HEK293 (cell line): ENCODE results near the gene SLC6A15.

Experiments
- CTCF ChIA-PET: fragments of 350-600 bp; formaldehyde crosslinking; extraction: SDS; loops from one replicate; lab custom pipeline; 2021; ENCODE audit warnings: antibody characterized with exemption; lab: Yijun Ruan, JAX
- POLR2A ChIA-PET: fragments of 300-600 bp; formaldehyde crosslinking; extraction: SDS; loops from one replicate; lab custom pipeline; 2020; ENCODE audit warnings: antibody characterized with exemption, inconsistent platforms; lab: Yijun Ruan, JAX
- H3K27ac ChIP-seq: fragments of 200-500 bp; sonication (Bioruptor generic); 2 replicates; pipeline ENCODE4 v1.5.1; 2014; ENCODE audit warnings: low read depth, low read length, control low read depth, inconsistent platforms; ENCODE audit errors: extremely low read depth
- H3K36me3 ChIP-seq, 2 experiments: fragments of 200-500 bp in 1 of 2; sonication (Bioruptor generic) in 1 of 2; 1 replicate in 1 of 2; 2 replicates in 1 of 2; pipeline ENCODE4 v1.5.1; 2014 to 2017; ENCODE audit warnings: inconsistent platforms in 2 of 2, low read length in 2 of 2; ENCODE audit not compliant: control insufficient read depth in 2 of 2, insufficient read depth in 1 of 2
- H3K4me1 ChIP-seq: fragments of 200-500 bp; sonication (Bioruptor generic); 2 replicates; pipeline ENCODE4 v1.5.1; 2014; ENCODE audit warnings: mild to moderate bottlenecking, low read length, inconsistent platforms; ENCODE audit not compliant: control insufficient read depth, insufficient read depth
- H3K4me3 ChIP-seq: 2 replicates; pipeline ENCODE4 v1.5.1; 2011; ENCODE audit warnings: low read depth, mild to moderate bottlenecking, control low read depth, low read length, moderate library complexity
- H3K9me3 ChIP-seq: fragments of 200-500 bp; sonication (Bioruptor generic); 2 replicates; pipeline ENCODE4 v1.5.1; 2014; ENCODE audit warnings: low read depth, low read length, inconsistent platforms; ENCODE audit not compliant: control insufficient read depth, insufficient read depth
- ATF2 ChIP-seq: fragments of 450-650 bp; formaldehyde crosslinking; IDR thresholded peaks from 2 replicates; pipeline ENCODE4 v1.5.1; 2016; ENCODE audit warnings: missing biosample characterization, missing genetic modification characterization, low read depth
- BCL11A ChIP-seq: fragments of 450-650 bp; formaldehyde crosslinking; IDR thresholded peaks from 2 replicates; pipeline ENCODE4 v1.5.1; 2016; ENCODE audit warnings: low read depth, missing biosample characterization, missing genetic modification characterization
- FEZF1 ChIP-seq: fragments of 450-650 bp; formaldehyde crosslinking; IDR thresholded peaks from 2 replicates; pipeline ENCODE4 v1.5.1; 2016; ENCODE audit warnings: missing biosample characterization, missing genetic modification characterization
- HOXA7 ChIP-seq: sonication (generic); formaldehyde crosslinking; IDR thresholded peaks from 2 replicates; pipeline ENCODE4 v1.8.1; 2022; ENCODE audit warnings: missing genetic modification reagents, borderline replicate concordance
- INSM2 ChIP-seq: fragments of 450-650 bp; formaldehyde crosslinking; IDR thresholded peaks from 2 replicates; pipeline ENCODE4 v1.5.1; 2016; ENCODE audit warnings: missing biosample characterization, missing genetic modification characterization
- KLF10 ChIP-seq: fragments of 450-650 bp; IDR thresholded peaks from 2 replicates; pipeline ENCODE4 v1.5.1; 2018; ENCODE audit warnings: missing biosample characterization, mild to moderate bottlenecking, missing genetic modification characterization
- SALL2 ChIP-seq: fragments of 450-650 bp; formaldehyde crosslinking; IDR thresholded peaks from 2 replicates; pipeline ENCODE4 v1.5.0; 2017; ENCODE audit warnings: missing biosample characterization, mild to moderate bottlenecking, missing genetic modification characterization, borderline replicate concordance
- SCRT1 ChIP-seq: fragments of 450-650 bp; formaldehyde crosslinking; IDR thresholded peaks from 2 replicates; pipeline ENCODE4 v1.5.1; 2016; ENCODE audit warnings: missing biosample characterization, missing genetic modification characterization, borderline replicate concordance
- SP7 ChIP-seq: fragments of 450-650 bp; formaldehyde crosslinking; IDR thresholded peaks from 2 replicates; pipeline ENCODE4 v1.5.1; 2016; ENCODE audit warnings: missing biosample characterization, missing genetic modification characterization
- ZBTB11 ChIP-seq: fragments of 450-650 bp; formaldehyde crosslinking; conservative IDR thresholded peaks from 2 replicates; pipeline ENCODE4 v1.5.1; 2016; ENCODE audit warnings: low read depth, missing biosample characterization, missing genetic modification characterization
- ZBTB20 ChIP-seq: fragments of 450-650 bp; formaldehyde crosslinking; IDR thresholded peaks from 2 replicates; pipeline ENCODE4 v1.5.1; 2016; ENCODE audit warnings: missing biosample characterization, missing genetic modification characterization
- ZNF10 ChIP-seq: fragments of 450-650 bp; formaldehyde crosslinking; IDR thresholded peaks from 2 replicates; pipeline ENCODE4 v1.5.1; 2017; ENCODE audit warnings: missing biosample characterization, missing genetic modification characterization
- ZNF324 ChIP-seq: fragments of 450-650 bp; formaldehyde crosslinking; IDR thresholded peaks from 2 replicates; pipeline ENCODE4 v1.5.1; 2016; ENCODE audit warnings: missing biosample characterization, missing genetic modification characterization
- ZNF366 ChIP-seq: fragments of 450-650 bp; formaldehyde crosslinking; conservative IDR thresholded peaks from 2 replicates; pipeline ENCODE4 v1.5.1; 2016; ENCODE audit warnings: missing biosample characterization, missing genetic modification characterization
- ZNF391 ChIP-seq: fragments of 450-650 bp; formaldehyde crosslinking; IDR thresholded peaks from 2 replicates; pipeline ENCODE4 v1.5.1; 2016; ENCODE audit warnings: low read depth, missing biosample characterization, missing genetic modification characterization, borderline replicate concordance
- ZNF394 ChIP-seq: fragments of 450-650 bp; formaldehyde crosslinking; IDR thresholded peaks from 2 replicates; pipeline ENCODE4 v1.5.1; 2016; ENCODE audit warnings: missing biosample characterization, missing genetic modification characterization, mild to moderate bottlenecking, moderate library complexity, borderline replicate concordance
- ZNF473 ChIP-seq: fragments of 450-650 bp; formaldehyde crosslinking; IDR thresholded peaks from 2 replicates; pipeline ENCODE4 v1.5.1; 2017; ENCODE audit warnings: missing biosample characterization, missing genetic modification characterization
- ZNF510 ChIP-seq: fragments of 450-650 bp; formaldehyde crosslinking; IDR thresholded peaks from 2 replicates; pipeline ENCODE4 v1.5.1; 2018; ENCODE audit warnings: mild to moderate bottlenecking, missing genetic modification characterization, missing biosample characterization; ENCODE audit not compliant: insufficient replicate concordance
- ZNF560 ChIP-seq: fragments of 450-650 bp; formaldehyde crosslinking; IDR thresholded peaks from 2 replicates; pipeline ENCODE4 v1.5.1; 2017; ENCODE audit warnings: missing biosample characterization, missing genetic modification characterization, borderline replicate concordance
- ZNF645 ChIP-seq: fragments of 450-650 bp; formaldehyde crosslinking; IDR thresholded peaks from 2 replicates; pipeline ENCODE4; 2016; ENCODE audit warnings: missing biosample characterization, missing genetic modification characterization
- ZNF658 ChIP-seq: fragments of 450-650 bp; formaldehyde crosslinking; IDR thresholded peaks from 2 replicates; pipeline ENCODE4; 2016; ENCODE audit warnings: missing biosample characterization, missing genetic modification characterization
- ZNF830 ChIP-seq: fragments of 450-650 bp; IDR thresholded peaks from 2 replicates; pipeline ENCODE4 v1.5.0; 2018; ENCODE audit warnings: missing biosample characterization, missing genetic modification characterization, low read depth, mild to moderate bottlenecking, moderate library complexity
- ZSCAN30 ChIP-seq: fragments of 450-650 bp; IDR thresholded peaks from 2 replicates; pipeline ENCODE4 v1.5.1; 2018; ENCODE audit warnings: missing biosample characterization, mild to moderate bottlenecking, missing genetic modification characterization, moderate library complexity

SLC6A15 gene

GRCh38 chr12:84929501-84929900, 16.9 kb upstream of the SLC6A15 start:
- ChIA-PET POLR2A (no interaction called here), CTCF (interaction anchor here (0.6 to 0.8 kb wide), 2 partner anchors 82 to 100 kb away, joined by 3 to 5 read pairs; no protein-coding TSS in a partner anchor)
- Histone ChIP-seq H3K4me3 (no peak overlapping the region), H3K4me1 (no peaks in the 10 kb centered on the region), H3K9me3 (no peaks in the 10 kb centered on the region), H3K36me3 (no peaks in the 10 kb centered on the region), H3K27ac (no peak overlapping the region)
- TF ChIP-seq INSM2 (tag by site-specific recombination) (no peak), ZBTB11 (tag by site-specific recombination) (no peak), ZBTB20 (tag by site-specific recombination) (no peak), FEZF1 (tag by site-specific recombination) (no peak), ZNF10 (tag by site-specific recombination) (no peak), ZNF830 (no peak), ZNF658 (no peak), ZNF391 (tag by site-specific recombination) (no peak), SP7 (tag by site-specific recombination) (no peak), HOXA7 (CRISPR knock-in tag) (no peak), BCL11A (tag by site-specific recombination) (no peak), ZNF510 (tag by site-specific recombination) (no peak), ZNF394 (tag by site-specific recombination) (no peak), KLF10 (tag by site-specific recombination) (no peak), ATF2 (tag by site-specific recombination) (no peak), SCRT1 (tag by site-specific recombination) (no peak)

GRCh38 chr12:84924981-84925380, 12.4 kb upstream of the SLC6A15 start:
- no peak for TF ChIP-seq SALL2 (tag by site-specific recombination)
- no peak for TF ChIP-seq ZNF473 (tag by site-specific recombination)
- no peak for TF ChIP-seq ZNF560 (tag by site-specific recombination)
- no peak for TF ChIP-seq ZNF645 (tag by site-specific recombination)
- TF ChIP-seq ZNF366: no peak
- no peak for TF ChIP-seq ZNF324 (tag by site-specific recombination)
- TF ChIP-seq ZSCAN30 (tag by site-specific recombination): no peak
- H3K9me3 ChIP-seq: no peaks in the 10 kb centered on the region
- H3K36me3 ChIP-seq: no peaks in the 10 kb centered on the region
- H3K4me1 ChIP-seq: no peaks in the 10 kb centered on the region
- ChIA-PET POLR2A (no interaction called here), CTCF (no interaction called here)
- H3K27ac ChIP-seq: no peak overlapping the region
- no peak overlapping the region for H3K4me3 ChIP-seq
